BJ (cell line): ENCODE measurements around the gene RAD9A. TPM values are rescaled to one million over a fixed set of nuclear protein-coding genes. Genes with fewer than 3 reads are reported as not detected.

Source experiments
- CTCF ChIA-PET: fragments of 350-600 bp; formaldehyde crosslinking; extraction: SDS; loops from one replicate; lab custom pipeline; 2021; ENCODE audit warnings: antibody characterized with exemption, inconsistent platforms; lab: Yijun Ruan, JAX
- POLR2A ChIA-PET: fragments of 300-600 bp; sonication (Branson Sonifier 250); formaldehyde crosslinking; extraction: SDS; loops from one replicate; lab custom pipeline; 2021; ENCODE audit warnings: antibody characterized with exemption; lab: Charles Lee
- DNase-seq: peaks from one replicate; pipeline ENCODE4 v3.0.0-alpha.2; 2011; ENCODE audit warnings: low read depth
- H3K27me3 ChIP-seq: 2 replicates; pipeline ENCODE4 v1.6.0; 2011; ENCODE audit warnings: low read length; ENCODE audit not compliant: control insufficient read depth, insufficient read depth
- H3K36me3 ChIP-seq: 2 replicates; pipeline ENCODE4 v1.5.1; 2011; ENCODE audit warnings: low read length; ENCODE audit not compliant: control insufficient read depth, insufficient read depth
- H3K4me3 ChIP-seq: 2 replicates; pipeline ENCODE4 v1.5.1; 2011; ENCODE audit warnings: low read depth, mild to moderate bottlenecking, control low read depth, low read length
- CTCF ChIP-seq: IDR thresholded peaks from 2 replicates; pipeline ENCODE4 v1.5.1; 2011; ENCODE audit warnings: low read depth, mild to moderate bottlenecking, control low read depth, inconsistent platforms, low read length, moderate library complexity; ENCODE audit not compliant: insufficient read depth
- polyA plus RNA-seq: library from polyadenylated mRNA; depleted of rRNA; stranded (reverse); fragments of >200 nt; gene quantifications from 2 replicates; pipeline ENCODE4 v1.2.3, GENCODE V29; 2011

Gene RAD9A
- polyA plus RNA-seq, 1 experiment, result 10.7 TPM

- TF ChIP-seq CTCF, result no peak
- CTCF ChIA-PET, result interaction anchor here (1.7 to 20.3 kb wide), 3 partner anchors 10 to 17 kb away, joined by 4 to 892 read pairs (median 12); partner anchors contain the start of genes CLCF1 and RAD9A
- no peak overlapping the region for H3K4me3 ChIP-seq
These were observed 25.2 kb upstream of the RAD9A start for GRCh38 chr11:67366546-67366945.

GRCh38 chr11:67366961-67367760 is 24.6 kb upstream of the RAD9A start:
- no peak overlapping the region for H3K4me3 ChIP-seq
- DNase-seq, result no peak
- POLR2A ChIA-PET, result no interaction called here

More at GRCh38 chr11:67366546-67366945, 25.2 kb upstream of the RAD9A start:
- POLR2A ChIA-PET, result no interaction called here
- Histone ChIP-seq H3K27me3 (no peaks in the 10 kb centered on the region), H3K36me3 (peaks cover 16% of the 10 kb centered on the region)
- no peak for DNase-seq

GRCh38 chr11:67367761-67368227 is 24.0 kb upstream of the RAD9A start:
- no peaks in the 10 kb centered on the region for H3K27me3 ChIP-seq
- H3K36me3 ChIP-seq, result peaks cover 19% of the 10 kb centered on the region
- H3K4me3 ChIP-seq, result no peak overlapping the region
- POLR2A ChIA-PET, result no interaction called here
- no peak for DNase-seq
- no peak for TF ChIP-seq CTCF
- CTCF ChIA-PET, result interaction anchor here (0.5 to 20.3 kb wide), 3 partner anchors 13 to 28 kb away, joined by 4 to 892 read pairs (median 6); partner anchors contain the start of genes CLCF1 and RAD9A

More at GRCh38 chr11:67366961-67367760, 24.6 kb upstream of the RAD9A start:
- CTCF ChIA-PET, result interaction anchor here (1.7 to 20.3 kb wide), 3 partner anchors 10 to 17 kb away, joined by 4 to 892 read pairs (median 12); partner anchors contain the start of genes CLCF1 and RAD9A
- Histone ChIP-seq H3K27me3 (no peaks in the 10 kb centered on the region), H3K36me3 (peaks cover 19% of the 10 kb centered on the region)
- no peak for TF ChIP-seq CTCF

GRCh38 chr11:67368621-67369020 is 23.2 kb upstream of the RAD9A start:
- no peak overlapping the region for H3K4me3 ChIP-seq
- ChIA-PET CTCF (interaction anchor here (0.9 to 24.6 kb wide), 5 partner anchors 10 to 26 kb away, joined by 3 to 892 read pairs (median 78); partner anchors contain the start of genes CLCF1, POLD4 and RAD9A), POLR2A (interaction anchor here (0.9 kb wide), 1 partner anchor 11 kb away, joined by 3 read pairs; no protein-coding TSS in a partner anchor)
- DNase-seq, result no peak
- TF ChIP-seq CTCF, result no peak
- peaks cover 17% of the 10 kb centered on the region for H3K36me3 ChIP-seq
- no peaks in the 10 kb centered on the region for H3K27me3 ChIP-seq

GRCh38 chr11:67369275-67369674 is 22.5 kb upstream of the RAD9A start:
- no peaks in the 10 kb centered on the region for H3K27me3 ChIP-seq
- CTCF ChIA-PET, result interaction anchor here (0.5 to 24.6 kb wide), 9 partner anchors 10 to 107 kb away, joined by 3 to 892 read pairs (median 5); partner anchors contain the start of genes POLD4 and PPP1CA
- H3K36me3 ChIP-seq, result peaks cover 15% of the 10 kb centered on the region
- TF ChIP-seq CTCF, result no peak
- no peak overlapping the region for H3K4me3 ChIP-seq
- POLR2A ChIA-PET, result interaction anchor here (0.6 to 0.9 kb wide), 2 partner anchors 11 to 80 kb away, joined by 3 to 11 read pairs; partner anchors contain the start of gene ANKRD13D
- DNase-seq, result no peak
